Lung (tissue), 13 donors: ENCODE measurements around the gene DAG1. TPM values are rescaled to one million over a fixed set of nuclear protein-coding genes. Genes with fewer than 3 reads are reported as not detected.

Experiments used
- ATAC-seq: fragments of 200-7000 bp; cut with Tn5 transposase; one replicate; pipeline ENCODE4 v1.9.1; 2020; ENCODE audit warnings: moderate number of reproducible peaks; ENCODE audit not compliant: insufficient read depth, low FRiP score
- DNase-seq, 3 donors: peaks; one replicate each; pipeline ENCODE4 v3.0.0-alpha.2; 2013 to 2017
- H3K27ac ChIP-seq, 2 donors: one replicate each; pipeline ENCODE4 v1.5.1; 2013; ENCODE audit warnings: mild to moderate bottlenecking in 2 of 2, moderate library complexity in 2 of 2, control low read depth in 1 of 2, inconsistent platforms in 1 of 2, low read depth in 1 of 2, low read length in 1 of 2
- H3K27me3 ChIP-seq, 3 donors: one replicate each; pipeline ENCODE4 v1.5.1; 2013; ENCODE audit warnings: low read length in 2 of 3; ENCODE audit not compliant: control insufficient read depth in 3 of 3, insufficient read depth in 3 of 3
- H3K36me3 ChIP-seq, 4 donors: one replicate each; pipeline ENCODE4 v1.5.1; 2013; ENCODE audit warnings: low read length in 4 of 4, mild to moderate bottlenecking in 1 of 4, moderate library complexity in 1 of 4; ENCODE audit not compliant: control insufficient read depth in 4 of 4, insufficient read depth in 4 of 4
- H3K4me1 ChIP-seq, 5 donors: one replicate each; pipeline ENCODE4 v1.5.1; 2013; ENCODE audit warnings: low read length in 5 of 5, mild to moderate bottlenecking in 2 of 5, moderate library complexity in 1 of 5; ENCODE audit not compliant: control insufficient read depth in 5 of 5, insufficient read depth in 5 of 5
- H3K4me3 ChIP-seq: one replicate; pipeline ENCODE4 v1.5.1; 2013; ENCODE audit warnings: mild to moderate bottlenecking, control low read depth, moderate library complexity
- H3K9ac ChIP-seq, 2 donors: one replicate each; pipeline ENCODE4 v1.5.1; 2013; ENCODE audit warnings: low read length in 2 of 2, control low read depth in 1 of 2; ENCODE audit not compliant: insufficient read depth in 1 of 2
- H3K9me3 ChIP-seq, 4 donors: one replicate each; pipeline ENCODE4 v1.5.1; 2013; ENCODE audit warnings: low read length in 3 of 4, mild to moderate bottlenecking in 1 of 4, moderate library complexity in 1 of 4; ENCODE audit not compliant: control insufficient read depth in 4 of 4, insufficient read depth in 3 of 4
- WGBS, 2 donors: extraction: QIAGEN DNeasy Blood & Tissue Kit; methylation state at CpG; one replicate each; pipeline ENCODE4 v1.1.7; 2013; 5-methylcytosine and 5-hydroxymethylcytosine counted together
- polyA plus RNA-seq, 2 donors: library from polyadenylated mRNA; stranded (reverse); fragments of 200-250 nt; gene quantifications; one replicate each; pipeline ENCODE4 v1.2.1, GENCODE V29; 2013
- small RNA-seq: library from RNA; depleted of rRNA; stranded (forward); fragments of <200 nt; gene quantifications from one replicate; pipeline ENCODE3, GENCODE V24; 2014; ENCODE audit warnings: low replicate concordance
- total RNA-seq, 2 donors: library from RNA; depleted of rRNA in 1 of 2; stranded (reverse); fragments of >200 nt in 1 of 2; gene quantifications; one replicate each; pipeline ENCODE4 v1.2.1, GENCODE V29; 2014 to 2021
- TF ChIP-seq, protein P1 (sequence below): IDR thresholded peaks from 2 replicates; pipeline ENCODE4 v1.5.1; 2012; ENCODE audit warnings: mild to moderate bottlenecking; ENCODE audit errors: control extremely low read depth, extremely low read depth
- donor health status: control.
- donor health status: control.
- donor health status: Bipolar disorder and iron deficiency.
- donor health status: healthy.
- donor health status: DM: yes; HTN: yes; CAD: no.

Gene DAG1
- total and polyA plus RNA-seq, 4 donors, result 18.2 to 100 (median 38.0) TPM

DNA sequence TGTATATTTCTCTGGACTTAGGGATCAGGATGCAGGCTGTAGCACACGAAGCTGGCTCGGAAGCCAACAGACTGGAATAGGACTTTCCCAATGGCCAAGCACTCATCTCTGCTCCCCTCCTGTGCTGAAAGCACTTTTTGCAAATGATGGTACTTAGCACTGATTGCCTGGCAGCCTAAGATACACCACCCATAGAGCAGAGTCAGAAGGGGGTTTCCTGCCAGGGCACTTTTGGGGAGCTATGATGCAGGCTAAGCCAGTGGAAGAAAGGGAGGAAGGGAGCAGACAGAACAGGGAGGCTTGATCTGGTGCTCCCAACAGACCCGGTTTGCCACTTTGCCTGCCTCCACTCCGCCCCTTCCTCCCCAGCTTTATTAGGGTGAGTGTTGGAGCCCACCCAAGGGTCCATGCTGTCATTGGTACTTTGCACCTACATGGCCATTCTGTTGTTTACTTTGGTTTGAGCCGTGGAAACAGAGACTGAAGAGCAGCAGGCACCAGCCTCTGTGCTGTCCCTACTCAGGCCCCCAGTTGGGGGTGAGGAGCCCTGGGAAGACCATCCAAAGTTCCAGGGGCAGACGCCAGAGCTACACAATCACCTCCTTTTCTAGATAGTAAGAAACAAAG lies 100.1 kb downstream of the DAG1 start:
- ATAC-seq (no peak), DNase-seq (no peak)
- no peak overlapping the region for H3K4me3 ChIP-seq
- no peaks in the 10 kb centered on the region for H3K36me3 ChIP-seq
- no peak overlapping the region for H3K9ac ChIP-seq
- H3K27ac ChIP-seq, result no peak overlapping the region
- WGBS, 2 donors, result 57 to 84% methylated on average over 6 of the region's 6 CpGs
- TF ChIP-seq, protein P1, sequence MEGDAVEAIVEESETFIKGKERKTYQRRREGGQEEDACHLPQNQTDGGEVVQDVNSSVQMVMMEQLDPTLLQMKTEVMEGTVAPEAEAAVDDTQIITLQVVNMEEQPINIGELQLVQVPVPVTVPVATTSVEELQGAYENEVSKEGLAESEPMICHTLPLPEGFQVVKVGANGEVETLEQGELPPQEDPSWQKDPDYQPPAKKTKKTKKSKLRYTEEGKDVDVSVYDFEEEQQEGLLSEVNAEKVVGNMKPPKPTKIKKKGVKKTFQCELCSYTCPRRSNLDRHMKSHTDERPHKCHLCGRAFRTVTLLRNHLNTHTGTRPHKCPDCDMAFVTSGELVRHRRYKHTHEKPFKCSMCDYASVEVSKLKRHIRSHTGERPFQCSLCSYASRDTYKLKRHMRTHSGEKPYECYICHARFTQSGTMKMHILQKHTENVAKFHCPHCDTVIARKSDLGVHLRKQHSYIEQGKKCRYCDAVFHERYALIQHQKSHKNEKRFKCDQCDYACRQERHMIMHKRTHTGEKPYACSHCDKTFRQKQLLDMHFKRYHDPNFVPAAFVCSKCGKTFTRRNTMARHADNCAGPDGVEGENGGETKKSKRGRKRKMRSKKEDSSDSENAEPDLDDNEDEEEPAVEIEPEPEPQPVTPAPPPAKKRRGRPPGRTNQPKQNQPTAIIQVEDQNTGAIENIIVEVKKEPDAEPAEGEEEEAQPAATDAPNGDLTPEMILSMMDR, result no peak
- H3K27me3 ChIP-seq, result no peaks in the 10 kb centered on the region
- no peaks in the 10 kb centered on the region for H3K4me1 ChIP-seq
- no peaks in the 10 kb centered on the region for H3K9me3 ChIP-seq

DNA sequence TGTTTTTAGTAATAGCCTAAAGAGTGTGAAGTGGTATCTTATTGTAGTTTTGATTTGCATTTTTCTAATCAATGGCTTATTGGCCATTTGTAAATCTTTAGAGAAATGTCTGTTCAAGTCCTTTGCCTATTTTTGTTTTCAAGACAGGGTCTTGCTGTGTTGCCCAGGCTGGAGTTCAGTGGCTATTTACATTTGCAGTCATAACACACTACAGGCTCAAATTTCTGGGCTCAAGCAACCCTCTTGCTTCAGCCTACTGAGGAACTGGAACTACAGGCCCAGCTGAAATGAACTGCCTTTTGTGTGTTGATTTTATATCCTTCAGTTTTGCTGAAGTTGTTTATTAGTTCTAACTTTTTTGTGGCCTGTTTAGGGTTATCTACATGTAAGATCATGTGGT lies 112.1 kb downstream of the DAG1 start:
- H3K4me1 ChIP-seq, result no peaks in the 10 kb centered on the region
- no peak overlapping the region for H3K27ac ChIP-seq
- ATAC-seq (no peak), DNase-seq (no peak)
- no peak overlapping the region for H3K4me3 ChIP-seq
- no peaks in the 10 kb centered on the region for H3K36me3 ChIP-seq
- no peak overlapping the region for H3K9ac ChIP-seq
- H3K27me3 ChIP-seq, result no peaks in the 10 kb centered on the region
- no peaks in the 10 kb centered on the region for H3K9me3 ChIP-seq
- TF ChIP-seq, protein P1, result no peak

Small RNA genes lying within 50 kb of the gene (small RNA-seq; reads per million reads assigned to genes)
- not detected for gene RNA5SP130

Other genes starting within 250 kb of the DAG1 start
- 1 to 10 TPM; 5.2 to 8.2 TPM for gene C3orf62, start 193.0 kb upstream of the DAG1 start, total RNA-seq
- 1 to 10 TPM; 6.0 to 8.1 TPM for gene C3orf62, start 193.0 kb upstream of the DAG1 start, polyA plus RNA-seq
- gene USP4, start 130.2 kb upstream of the DAG1 start, total RNA-seq, result 10 to 100 TPM; 67.1 to 72.4 TPM
- gene USP4, start 130.2 kb upstream of the DAG1 start, polyA plus RNA-seq, result 10 to 100 TPM; 39.4 to 42.2 TPM
- 100 to 1,000 TPM; 106 to 464 TPM for gene GPX1, start 111.9 kb upstream of the DAG1 start, total RNA-seq
- 100 to 1,000 TPM; 567 to 879 TPM for gene GPX1, start 111.9 kb upstream of the DAG1 start, polyA plus RNA-seq
- gene RHOA, start 58.3 kb upstream of the DAG1 start, total RNA-seq, result 100 to 1,000 TPM; 352 to 567 TPM
- gene RHOA, start 58.3 kb upstream of the DAG1 start, polyA plus RNA-seq, result 100 to 1,000 TPM; 269 to 513 TPM
- 10 to 100 TPM; 15.8 to 49.0 TPM for gene TCTA, start 57.8 kb upstream of the DAG1 start, total RNA-seq
- gene TCTA, start 57.8 kb upstream of the DAG1 start, polyA plus RNA-seq, result 10 to 100 TPM; 26.8 to 33.4 TPM
- 10 to 100 TPM in 1 of 2 donors, 1 to 10 TPM in 1; 9.5 to 12.4 TPM for gene AMT, start 47.8 kb upstream of the DAG1 start, total RNA-seq
- 1 to 10 TPM; 3.8 to 8.0 TPM for gene AMT, start 47.8 kb upstream of the DAG1 start, polyA plus RNA-seq
- 10 to 100 TPM; 14.0 to 20.1 TPM for gene NICN1, start 40.9 kb upstream of the DAG1 start, total RNA-seq
- gene NICN1, start 40.9 kb upstream of the DAG1 start, polyA plus RNA-seq, result 1 to 10 TPM; 8.6 to 9.1 TPM
- gene BSN, start 84.2 kb downstream of the DAG1 start, total RNA-seq, result under 1 TPM; 0.68 to 0.71 TPM
- gene BSN, start 84.2 kb downstream of the DAG1 start, polyA plus RNA-seq, result under 1 TPM; 0.09 to 0.26 TPM
- gene APEH, start 204.1 kb downstream of the DAG1 start, total RNA-seq, result 100 to 1,000 TPM in 1 of 2 donors, 10 to 100 TPM in 1; 58.4 to 119 TPM
- 10 to 100 TPM; 25.2 to 80.0 TPM for gene APEH, start 204.1 kb downstream of the DAG1 start, polyA plus RNA-seq
- 10 to 100 TPM; 13.3 to 21.1 TPM for gene MST1, start 219.2 kb downstream of the DAG1 start, total RNA-seq
- 10 to 100 TPM in 1 of 2 donors, 1 to 10 TPM in 1; 8.3 to 27.0 TPM for gene MST1, start 219.2 kb downstream of the DAG1 start, polyA plus RNA-seq
- 10 to 100 TPM; 23.5 to 45.0 TPM for gene RNF123, start 219.3 kb downstream of the DAG1 start, total RNA-seq
- gene RNF123, start 219.3 kb downstream of the DAG1 start, polyA plus RNA-seq, result 10 to 100 TPM; 22.2 to 22.6 TPM
- gene AMIGO3, start 249.4 kb downstream of the DAG1 start, total RNA-seq, result under 1 TPM in 1 of 2 donors, not detected in 1; 0.25 TPM
- gene AMIGO3, start 249.4 kb downstream of the DAG1 start, polyA plus RNA-seq, result under 1 TPM; 0.51 to 0.63 TPM